Placental epithelial cell (primary cell): ENCODE results near the gene SLC25A6. TPM values are rescaled to one million over a fixed set of nuclear protein-coding genes. Genes with fewer than 3 reads are reported as not detected.

Experiments
- total RNA-seq: library from RNA; depleted of rRNA; stranded (reverse); fragments of >200 nt; gene quantifications from 2 replicates; pipeline ENCODE4 v1.2.3, GENCODE V29; 2012

The SLC25A6 gene
- total RNA-seq, result 212 and 264 TPM in 2 replicates

DNA sequence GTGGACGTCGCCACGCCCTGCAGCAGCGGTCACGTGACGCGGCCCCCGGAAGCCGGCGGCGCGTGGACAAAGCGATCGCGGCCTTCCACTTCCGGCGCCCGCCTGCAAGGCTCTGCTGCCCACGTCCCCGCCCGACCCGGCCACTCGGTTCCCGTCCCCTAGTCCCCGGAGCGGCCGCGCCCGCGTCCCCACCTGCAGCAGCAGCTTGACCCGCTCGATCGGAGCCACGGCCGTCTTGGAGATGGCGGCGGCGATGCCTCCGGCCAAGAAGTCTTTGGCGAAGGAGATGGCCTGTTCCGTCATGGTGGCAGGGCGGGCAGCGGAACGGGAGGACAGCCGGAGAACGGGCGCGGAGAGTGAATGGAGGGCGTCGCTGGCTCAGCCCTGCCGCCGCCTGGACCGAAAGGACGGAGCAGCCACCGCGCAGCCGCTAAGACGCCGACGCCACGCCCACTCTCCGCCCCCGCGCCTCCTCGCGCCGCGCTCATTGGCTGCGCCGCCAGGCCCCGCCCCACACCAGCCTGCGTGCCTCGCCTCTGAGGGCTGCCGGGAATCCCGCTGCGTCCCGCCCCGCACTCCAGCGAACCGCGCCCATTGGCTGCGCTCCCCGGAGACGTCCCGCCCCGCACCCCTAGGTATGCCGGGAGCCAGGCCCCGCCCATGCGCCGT is at the start of gene SLC25A6:
Gene SLC25A6, minus strand, starts transcription at position 407 of the 669 bp plus-strand sequence. Its CDS starts 104 bp downstream, at position 303.

DNA sequence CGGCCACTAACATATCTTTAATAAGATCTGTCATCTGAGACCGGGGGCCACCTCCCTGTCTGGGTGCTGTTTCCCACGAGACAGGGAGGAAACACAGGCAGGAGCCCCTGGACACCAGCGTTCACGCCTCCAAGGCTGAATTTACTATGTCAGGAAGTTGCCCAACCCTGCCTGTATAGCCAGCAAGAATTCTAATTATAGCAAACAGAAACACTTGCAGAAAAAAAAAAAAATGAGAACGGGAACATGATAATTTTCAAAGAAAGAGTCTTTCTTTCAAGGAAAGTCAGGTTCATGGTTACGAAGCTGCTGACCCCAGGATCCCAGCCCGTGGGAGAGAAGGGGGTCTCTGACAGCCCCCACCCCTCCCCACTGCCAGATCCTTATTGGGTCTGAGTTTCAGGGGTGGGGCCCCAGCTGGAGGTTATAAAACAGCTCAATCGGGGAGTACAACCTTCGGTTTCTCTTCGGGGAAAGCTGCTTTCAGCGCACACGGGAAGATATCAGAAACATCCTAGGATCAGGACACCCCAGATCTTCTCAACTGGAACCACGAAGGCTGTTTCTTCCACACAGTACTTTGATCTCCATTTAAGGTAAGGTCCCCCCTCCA is 55.5 kb downstream of the SLC25A6 start, which contains the start of gene IL3RA:
Gene IL3RA, plus strand, starts transcription at position 455 of the 613 bp plus-strand sequence. CDS start 4,981 bp downstream, outside the sequence.

Other genes starting within 250 kb of the SLC25A6 start
- not detected in 2 replicates for gene CRLF2, start 179.5 kb downstream of the SLC25A6 start, total RNA-seq
- not detected in 2 replicates for gene CSF2RA, start 123.3 kb downstream of the SLC25A6 start, total RNA-seq
- not detected in 2 replicates for gene IL3RA, start 55.3 kb downstream of the SLC25A6 start, total RNA-seq
- gene ASMTL, start 60.8 kb upstream of the SLC25A6 start, total RNA-seq, result 11.4 and 33.4 TPM in 2 replicates
- not detected in 2 replicates for gene P2RY8, start 145.1 kb upstream of the SLC25A6 start, total RNA-seq
- 24.7 and 33.0 TPM in 2 replicates for gene AKAP17A, start 199.5 kb upstream of the SLC25A6 start, total RNA-seq
- not detected in 2 replicates for gene ASMT, start 222.9 kb upstream of the SLC25A6 start, total RNA-seq